Stimulated activated naive CD4-positive, alpha-beta T cell (primary cell): Measurements from ENCODE around the gene NLGN1.
"Not testable (repeated sequence)": the region's sequence is repeated elsewhere in the genome, so short reads cannot be mapped to it uniquely, and the experiment has no call there.

Source experiments
- DNase-seq, 6 experiments: peaks; one replicate each; lab custom pipeline; 2025; lab: John Stamatoyannopoulos, UW

Gene NLGN1

DNA sequence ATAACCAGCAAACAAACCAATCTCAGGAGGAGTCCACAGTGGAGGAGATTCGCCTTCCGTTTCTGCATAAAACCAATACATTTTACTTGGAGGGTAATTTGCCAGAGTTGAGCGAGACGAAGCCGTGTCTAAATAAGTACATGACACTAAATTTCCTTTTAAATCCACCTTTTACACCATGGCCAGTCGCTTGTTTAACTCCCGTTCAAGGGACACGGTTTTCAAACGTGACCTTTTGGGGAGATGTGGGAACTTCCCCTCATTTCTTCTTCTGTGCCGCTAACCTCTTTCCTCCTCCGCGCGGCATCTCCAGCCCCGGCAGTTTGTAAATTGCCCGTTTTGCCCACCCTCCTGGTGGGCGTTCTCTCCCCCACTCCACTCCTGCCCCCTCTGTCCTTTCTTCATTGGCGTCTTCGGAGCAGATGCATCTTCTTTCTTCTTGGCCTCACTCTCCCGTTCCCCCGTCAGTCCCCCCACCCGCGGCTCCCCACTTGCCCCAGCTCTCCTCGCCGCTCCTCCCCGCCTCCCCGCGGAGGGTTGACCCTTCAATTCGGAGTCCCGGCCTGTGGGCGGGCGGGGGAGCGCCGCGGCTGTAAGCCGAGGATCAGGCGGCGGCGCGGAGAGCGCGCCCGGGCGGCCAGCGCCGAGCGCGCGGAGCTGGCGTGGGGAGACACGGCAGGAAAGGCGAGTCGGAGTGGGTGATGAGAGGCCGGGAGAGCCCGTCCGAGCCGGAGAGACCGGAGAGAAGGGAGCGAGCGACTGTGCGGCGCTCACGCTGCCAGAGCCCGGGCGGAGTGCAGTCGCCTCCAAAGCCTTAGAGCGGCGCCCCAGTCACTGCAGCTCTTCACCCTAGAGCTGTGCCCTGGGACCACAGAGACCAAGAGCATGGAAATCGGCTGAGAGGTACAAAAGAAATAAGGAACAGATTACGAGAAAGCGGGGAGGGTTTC, at the start of gene NLGN1:
NLGN1 (plus strand) TSS at position 584 of the 950 bp plus-strand sequence.
- no peak for DNase-seq

DNA sequence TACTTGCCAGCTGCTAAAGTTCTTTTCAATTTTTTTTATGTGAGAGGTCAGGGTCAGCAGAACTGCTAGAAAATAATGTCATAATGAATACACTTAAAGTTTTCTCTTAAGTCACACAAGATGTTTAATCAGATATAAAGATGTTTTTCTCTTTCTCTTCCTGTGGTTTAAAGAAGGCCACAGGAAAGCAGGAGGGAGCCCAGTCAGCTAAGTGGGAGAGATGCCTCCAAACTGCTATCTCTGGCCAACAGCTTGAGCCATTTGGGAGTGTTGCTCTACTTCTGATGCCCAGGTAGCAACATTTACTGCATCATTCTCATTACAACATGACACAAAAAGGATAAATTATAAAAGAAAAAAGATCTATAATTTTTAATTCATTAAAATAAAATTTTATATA, 45.7 kb upstream of the NLGN1 start:
- no peak for DNase-seq

DNA sequence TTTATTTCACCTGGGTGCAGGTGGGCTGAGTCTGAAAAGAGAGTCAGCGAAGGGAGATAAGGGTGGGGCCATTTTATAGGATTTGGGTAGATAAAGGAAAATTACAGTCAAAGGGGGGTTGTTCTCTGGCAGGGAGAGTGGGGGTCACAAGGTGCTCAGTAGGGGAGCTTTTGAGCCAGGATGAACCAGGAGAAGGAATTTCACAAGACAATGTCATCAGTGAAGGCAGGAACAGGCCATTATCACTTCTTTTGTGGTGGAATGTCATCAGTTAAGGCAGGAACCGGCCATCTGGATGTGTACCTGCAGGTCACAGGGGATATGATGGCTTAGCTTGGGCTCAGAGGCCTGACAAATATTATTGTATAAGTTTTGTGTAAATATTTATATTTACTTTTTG, 44.4 kb upstream of the NLGN1 start:
- not testable (repeated sequence) for DNase-seq

DNA sequence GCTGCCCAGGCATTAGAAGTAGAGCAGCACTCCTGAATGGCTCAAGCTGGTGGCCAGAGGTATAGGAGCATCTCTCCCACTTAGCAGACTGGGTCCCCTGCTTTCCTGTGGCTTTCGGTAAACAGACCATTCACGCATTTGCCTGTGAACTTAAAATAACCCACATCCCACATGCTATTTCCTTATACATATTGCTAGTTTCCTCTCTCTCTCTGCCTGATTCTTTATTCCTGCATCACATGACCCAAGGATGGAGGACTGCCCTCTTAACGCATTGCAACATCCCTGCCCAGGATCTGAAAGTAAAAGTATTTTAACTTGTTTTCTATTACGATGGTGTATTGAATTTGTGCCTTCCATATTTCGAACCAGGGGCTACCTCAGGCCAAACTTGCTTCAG, 43.4 kb upstream of the NLGN1 start:
- no peak for DNase-seq

DNA sequence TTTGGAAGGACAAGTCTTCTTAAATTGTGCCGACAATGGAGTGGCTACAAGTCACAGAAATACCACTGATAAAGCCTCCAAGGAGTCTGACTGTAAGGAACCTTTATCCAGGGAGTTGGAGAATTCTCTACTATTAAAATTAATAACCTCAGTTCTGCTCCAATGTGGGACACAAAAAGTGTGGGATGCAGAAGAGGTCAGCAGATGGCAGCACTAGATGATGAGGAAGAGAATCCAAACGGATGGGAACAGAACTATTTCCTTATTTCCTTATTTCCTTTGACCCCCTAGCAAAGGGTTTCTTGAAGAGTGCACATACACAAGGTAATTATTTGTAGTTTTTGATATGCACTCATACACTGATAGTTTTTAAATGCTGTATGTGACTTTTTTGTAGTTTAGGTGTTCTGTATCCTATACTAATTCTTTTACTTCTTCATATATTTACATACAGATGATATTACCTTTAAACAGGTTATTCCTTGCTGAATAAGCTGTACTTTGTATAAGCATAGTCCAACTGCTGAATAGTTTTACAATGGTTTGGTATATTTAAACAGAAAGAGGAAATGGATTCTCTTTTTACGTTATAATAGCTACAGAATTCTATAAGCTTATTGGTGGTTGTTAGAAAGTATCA, 25.6 kb upstream of the NLGN1 start:
- DNase-seq: no peak

DNA sequence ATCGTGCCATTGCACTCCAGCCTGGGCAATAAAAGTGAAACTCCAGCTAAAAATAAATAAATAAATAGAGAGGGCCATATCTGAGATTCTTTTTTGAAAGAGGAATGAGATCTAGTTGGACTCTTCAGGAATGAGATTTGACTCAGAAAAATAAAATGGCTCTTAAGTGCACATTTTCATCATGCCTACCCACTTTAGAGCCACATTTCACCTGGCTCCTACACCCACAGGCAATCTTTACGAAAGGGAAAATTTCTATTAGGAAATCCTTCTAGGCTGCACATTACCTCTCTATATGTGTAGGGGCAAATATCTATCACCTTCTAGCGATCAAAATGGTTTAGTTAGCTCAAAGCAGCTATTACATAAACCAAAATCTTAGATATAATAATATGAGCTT, 16.9 kb upstream of the NLGN1 start:
- DNase-seq: no peak

DNA sequence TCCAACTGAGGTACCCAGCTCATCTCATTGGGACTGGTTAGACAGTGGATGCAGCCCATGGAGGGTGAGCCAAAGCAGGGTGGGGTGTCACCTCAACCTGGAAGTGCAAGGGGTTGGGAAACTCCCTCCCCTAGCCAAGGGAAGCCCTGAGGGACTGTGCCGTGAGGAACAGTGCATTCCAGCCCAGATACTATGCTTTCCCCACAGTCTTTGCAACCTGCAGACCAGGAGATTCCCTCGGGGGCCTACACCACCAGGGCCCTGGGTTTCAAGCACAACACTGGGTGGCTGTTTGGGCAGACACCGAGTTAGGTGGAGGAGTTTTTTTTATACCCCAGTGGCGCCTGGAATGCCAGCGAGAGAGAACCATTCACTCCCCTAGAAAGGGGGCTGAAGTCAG, 15.6 kb upstream of the NLGN1 start:
- not testable (repeated sequence) for DNase-seq

DNA sequence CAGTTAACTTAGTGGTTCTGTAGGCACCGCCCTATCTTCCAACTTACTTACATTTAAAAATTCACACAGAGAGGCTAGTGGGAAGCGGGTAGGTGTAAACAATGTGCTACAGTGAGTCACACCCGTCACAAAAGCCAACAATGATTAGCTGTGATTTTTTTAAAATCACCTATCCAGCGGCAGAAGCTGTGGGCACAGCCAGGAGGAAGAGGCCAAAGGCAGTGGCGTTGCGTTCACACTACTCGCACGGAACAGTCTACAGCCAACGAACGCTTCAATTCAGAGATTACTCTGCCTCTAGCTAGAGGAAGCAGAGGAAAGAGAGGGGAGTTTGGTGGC, 2.5 kb upstream of the NLGN1 start:
- DNase-seq: no peak

DNA sequence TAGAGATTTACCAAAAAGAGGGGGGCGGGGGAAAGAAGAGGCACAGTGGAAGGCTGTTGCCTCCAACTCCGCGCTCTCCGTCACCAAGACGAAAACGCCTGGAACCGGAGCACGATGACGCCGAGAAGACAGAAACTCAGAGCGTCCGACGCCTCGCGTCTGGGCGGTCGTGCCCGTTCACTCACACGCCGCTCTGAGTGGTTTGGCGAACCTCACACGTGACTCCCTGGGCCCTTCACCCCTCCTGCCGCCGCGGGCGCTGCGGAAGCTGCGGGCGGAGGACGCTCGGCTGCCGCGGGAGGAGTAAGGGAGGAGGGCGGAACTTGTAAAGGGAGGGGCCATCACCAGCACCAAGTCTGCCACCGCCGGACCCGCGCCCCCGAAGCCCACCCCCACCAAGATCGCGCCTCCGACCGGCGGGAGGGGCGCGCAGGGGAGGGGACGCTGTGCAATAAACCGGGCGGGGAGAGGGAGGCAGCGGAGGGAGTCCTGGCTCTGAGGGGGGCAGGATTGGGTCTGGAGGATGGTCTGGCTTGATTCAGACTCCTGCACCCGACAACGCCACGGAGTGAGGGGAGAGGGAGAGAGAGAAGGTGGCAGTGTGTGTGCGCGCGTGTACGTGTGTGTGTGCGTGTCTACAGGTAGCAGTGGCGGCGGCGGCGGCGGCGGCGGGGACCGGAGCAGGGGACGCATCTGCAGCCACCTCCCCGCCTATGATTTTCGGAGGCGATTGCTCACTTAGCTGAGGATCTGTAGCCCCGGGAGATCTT, 1.9 kb upstream of the NLGN1 start:
- DNase-seq: peak in 3 of 6 experiments; percentile 4 to 24 (median 15)

DNA sequence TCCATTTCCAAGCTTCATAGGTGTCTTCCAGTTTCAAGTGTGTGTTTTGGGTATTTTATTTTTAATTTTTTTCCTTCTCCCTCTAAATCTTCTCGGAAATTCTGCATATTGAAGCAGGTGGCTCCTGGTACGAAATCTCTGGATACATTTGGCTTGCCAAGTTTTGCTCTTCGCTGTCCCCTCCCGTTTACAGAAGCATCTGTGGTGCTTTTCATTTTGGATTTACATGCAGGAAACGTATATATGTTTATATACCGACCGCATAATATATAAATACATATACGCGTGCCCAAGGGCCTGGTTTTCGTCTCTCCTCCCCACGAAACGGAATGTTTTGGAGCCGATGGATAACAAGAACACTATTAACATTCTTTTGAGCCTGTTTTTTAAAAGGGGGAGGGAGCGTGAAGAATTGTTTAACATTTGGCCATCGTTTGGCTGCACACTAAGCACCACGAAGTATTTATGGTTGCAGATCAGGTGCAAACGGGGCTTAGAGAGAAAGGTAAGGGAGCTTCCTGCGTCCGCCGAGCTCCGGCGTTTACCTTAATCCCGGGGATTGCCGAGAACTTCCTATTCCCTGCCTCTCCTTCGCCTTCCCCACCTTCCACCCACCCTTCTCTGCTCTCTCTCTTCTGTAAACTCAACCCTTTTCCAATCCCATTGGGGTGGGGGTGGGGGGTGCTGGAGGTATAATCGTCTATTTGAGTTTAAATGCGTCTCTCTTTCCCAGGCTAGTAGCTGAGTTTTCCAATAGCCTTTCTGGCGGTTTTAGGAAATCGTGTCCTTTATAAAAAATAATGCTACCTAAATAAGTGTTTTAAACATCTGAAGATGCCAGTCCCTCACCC, 1.1 kb upstream of the NLGN1 start:
- DNase-seq: peak in 1 of 6 experiments; percentile 5

DNA sequence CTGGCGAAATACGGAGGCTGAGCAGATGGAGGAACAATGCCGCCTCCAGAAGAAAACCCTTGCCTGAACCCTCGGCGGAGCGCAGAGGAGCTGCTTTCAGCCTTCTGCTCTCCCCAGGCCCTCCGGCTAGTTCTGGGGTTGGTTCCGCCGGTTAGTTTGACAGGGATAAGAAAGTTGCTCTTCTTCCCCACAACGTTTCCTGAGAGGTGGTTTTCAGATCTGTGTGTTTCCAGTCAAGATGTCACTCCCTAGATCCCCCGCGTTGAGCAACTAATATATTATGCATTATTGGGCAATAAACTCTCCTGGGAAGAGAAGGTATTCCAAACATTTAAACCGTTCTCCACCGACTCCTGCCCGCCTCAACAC, 551 bp downstream of the NLGN1 start:
- DNase-seq: no peak

DNA sequence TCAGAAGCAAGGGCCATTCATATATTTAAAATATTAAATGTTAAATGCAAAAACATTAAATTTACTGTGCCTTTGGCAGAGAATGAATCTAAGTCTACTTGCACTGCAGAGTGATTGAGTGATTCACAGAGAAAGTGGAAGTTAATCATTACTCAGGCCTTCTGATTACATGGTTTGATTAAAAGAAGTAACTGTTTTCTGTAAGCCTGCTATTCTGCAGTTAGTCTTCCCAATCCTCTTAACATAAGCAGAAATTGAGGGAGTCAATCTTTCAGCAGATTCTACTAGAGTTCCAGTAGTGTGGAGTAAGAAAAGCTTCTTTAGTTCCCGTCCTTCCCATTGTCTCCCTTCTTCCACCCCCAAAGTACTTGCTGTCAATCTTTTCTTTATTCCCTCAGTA, 1.5 kb downstream of the NLGN1 start:
- DNase-seq: no peak

DNA sequence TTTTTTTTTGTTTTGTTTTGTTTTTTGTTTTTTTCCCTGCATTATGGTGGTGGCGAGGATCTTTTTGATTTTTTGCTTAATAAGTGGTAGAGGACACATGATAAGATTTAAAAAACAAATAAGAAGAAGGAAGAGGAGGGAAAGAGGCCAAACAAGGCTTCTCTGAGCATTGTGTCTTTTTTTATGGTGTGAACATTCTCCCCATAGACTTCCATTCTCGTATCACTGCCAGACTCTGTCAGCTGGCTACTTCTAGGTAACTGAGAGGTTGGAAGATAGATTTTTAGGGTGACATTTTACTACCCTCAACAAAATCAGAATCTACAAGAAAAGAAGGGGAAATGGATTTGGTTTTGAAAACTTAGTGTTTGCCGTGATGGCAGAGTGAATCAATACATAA, 3.8 kb downstream of the NLGN1 start:
- no peak for DNase-seq

DNA sequence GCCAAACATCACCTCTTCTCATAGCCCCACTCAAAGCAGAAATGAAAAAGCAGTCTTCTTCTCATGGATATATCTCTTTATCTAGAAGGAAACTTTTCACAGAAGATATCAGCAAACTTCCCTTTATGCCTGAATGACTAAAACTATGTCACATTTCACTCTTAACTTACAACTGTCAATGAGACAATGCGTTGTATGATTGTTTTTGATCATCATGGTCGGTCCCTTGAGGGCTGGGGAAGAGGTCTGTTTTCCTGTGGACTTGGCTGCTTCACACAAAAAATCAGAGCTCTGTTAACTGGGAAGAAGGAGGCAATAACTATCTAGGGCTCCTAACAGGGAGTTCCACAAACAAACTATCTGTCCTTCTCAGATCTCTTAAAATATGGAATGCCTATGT, 5.1 kb downstream of the NLGN1 start:
- no peak for DNase-seq

DNA sequence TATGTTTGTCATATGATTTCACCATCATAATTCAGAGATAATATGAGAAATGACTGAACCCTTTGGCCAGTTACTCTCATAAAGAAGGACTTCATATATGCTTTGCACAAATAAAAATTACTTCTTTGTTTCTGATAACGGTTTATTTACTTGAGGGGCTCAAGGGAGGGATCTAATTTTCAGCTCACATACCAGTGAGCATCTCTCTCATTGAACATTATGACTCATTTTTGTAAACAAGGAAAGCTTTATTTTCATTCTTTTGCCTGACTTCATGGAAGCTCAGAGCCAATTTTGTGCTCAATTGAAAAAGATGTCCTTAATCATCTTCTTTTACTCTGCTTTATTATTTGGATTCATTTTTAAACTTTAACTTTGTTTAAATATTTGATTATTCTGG, 5.8 kb downstream of the NLGN1 start:
- DNase-seq: no peak

DNA sequence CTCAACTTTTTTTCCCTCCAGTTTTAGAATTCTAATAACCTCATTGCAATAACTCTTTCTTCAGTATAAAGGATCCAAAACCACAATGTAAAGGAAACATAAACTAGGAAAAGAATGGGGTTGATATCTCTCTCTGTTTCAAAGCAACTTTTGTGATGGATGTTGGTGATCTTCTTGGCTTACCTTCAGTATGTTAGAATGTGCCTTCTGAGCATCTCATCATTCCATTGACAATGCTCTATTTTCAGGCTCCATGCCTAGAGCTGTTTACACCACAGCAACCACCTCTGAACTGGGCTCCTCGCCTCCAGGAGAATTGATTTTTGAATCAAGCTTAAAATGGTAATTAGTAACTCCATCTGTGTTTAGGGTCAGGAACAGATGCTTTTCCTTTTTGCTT, 6.6 kb downstream of the NLGN1 start:
- DNase-seq: no peak

DNA sequence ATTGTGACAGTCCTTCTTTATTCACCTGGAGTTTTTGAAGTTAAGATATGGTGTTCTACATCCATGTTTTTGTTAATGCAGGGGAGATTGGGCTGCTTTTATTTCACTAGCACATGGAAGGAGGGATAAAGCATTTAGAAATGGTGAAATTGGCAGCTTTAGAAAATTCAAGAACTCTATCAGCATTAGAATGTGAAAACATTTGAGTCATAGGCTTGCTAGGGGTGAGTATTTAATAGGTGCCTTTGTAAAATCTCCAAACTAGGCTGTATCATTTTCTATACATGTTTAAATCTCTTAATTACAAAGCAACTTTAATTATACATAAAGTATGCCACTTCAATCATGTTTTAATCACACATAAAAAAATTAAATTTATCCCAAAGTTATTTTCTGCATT, 12.9 kb downstream of the NLGN1 start:
- DNase-seq: no peak

DNA sequence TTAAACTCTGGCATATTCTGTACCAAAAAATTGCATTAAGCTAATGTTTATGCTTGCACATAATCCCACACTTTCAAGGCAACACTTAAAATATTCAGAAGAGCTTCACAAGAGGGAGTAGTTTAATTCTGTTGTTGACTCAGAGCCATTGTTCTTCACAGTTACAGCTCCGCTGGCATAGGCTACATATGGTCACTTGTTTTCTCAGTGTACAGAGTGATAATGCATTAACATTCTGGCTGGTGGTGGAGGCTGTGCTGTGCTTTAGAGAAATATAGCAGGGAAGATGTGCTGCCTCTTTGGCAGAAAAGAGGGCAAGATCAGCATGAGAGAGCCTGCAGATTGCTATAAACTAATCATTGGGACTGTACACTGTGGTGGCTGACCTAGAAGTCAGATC, 13.3 kb downstream of the NLGN1 start:
- no peak for DNase-seq

DNA sequence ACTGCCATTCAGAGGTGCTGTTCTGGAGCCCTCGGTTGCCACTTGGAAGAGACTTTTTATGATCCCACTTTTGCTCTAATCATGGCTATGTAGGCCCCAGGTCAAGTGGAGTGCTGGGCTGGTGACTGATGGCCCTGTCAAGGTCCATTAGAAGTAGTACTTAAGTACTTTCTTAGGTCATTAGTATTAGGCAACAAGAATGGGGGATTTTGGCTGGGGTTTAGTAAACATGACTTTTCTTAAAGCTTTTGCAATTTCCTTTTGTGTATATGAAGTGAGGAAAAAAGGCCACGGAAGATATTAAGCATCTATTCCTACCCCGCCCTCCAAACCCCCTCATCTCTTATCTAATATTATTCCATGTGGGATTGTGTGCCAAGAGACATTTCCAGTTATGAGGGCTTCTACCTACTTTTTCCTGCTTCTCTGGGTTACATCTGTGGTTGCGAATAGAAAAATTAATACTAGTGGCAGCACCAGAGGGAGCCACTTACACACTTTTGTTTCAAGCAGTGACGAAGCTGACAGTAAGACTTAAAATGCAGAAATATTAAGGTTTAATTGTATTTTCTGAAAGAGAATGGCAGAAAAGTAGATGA, 13.9 kb downstream of the NLGN1 start:
- DNase-seq: no peak

DNA sequence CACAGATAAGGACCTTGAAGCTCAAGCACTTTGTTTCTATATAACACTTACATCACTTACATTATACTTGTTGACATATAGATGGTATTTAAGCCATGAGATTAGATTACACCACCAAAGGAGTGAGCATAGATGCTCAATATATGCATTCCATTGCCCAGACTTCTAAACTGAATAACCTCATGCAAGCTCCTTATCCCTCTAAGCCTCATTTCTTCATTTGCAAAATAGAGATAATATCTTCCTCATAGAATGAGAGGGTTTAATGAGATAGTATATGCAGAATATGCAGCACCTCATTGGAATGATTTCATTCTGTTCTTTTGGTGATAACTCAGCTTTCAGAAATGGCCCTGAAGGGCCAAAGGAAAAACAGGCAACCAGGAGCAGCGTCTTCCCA, 18.5 kb downstream of the NLGN1 start:
- DNase-seq: no peak

DNA sequence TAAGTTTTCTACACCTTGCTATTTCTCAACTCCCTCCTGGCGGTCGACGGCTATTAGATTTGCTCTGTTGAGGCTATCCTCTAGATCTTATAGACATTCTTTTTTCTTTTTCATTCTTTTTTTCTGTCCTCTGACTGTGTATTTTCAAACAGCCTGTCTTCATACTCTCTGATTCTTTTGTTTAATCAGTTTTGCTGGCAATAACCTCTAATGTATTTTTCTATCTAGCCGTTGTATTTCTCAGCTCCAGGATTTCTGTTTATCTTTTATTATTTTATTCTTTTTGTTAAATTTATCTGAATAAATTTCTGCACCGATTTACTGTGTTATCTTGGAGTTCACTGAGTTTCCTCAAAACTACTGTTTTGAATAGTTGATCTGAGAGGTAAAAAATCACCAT, 31.5 kb downstream of the NLGN1 start:
- no peak for DNase-seq

DNA sequence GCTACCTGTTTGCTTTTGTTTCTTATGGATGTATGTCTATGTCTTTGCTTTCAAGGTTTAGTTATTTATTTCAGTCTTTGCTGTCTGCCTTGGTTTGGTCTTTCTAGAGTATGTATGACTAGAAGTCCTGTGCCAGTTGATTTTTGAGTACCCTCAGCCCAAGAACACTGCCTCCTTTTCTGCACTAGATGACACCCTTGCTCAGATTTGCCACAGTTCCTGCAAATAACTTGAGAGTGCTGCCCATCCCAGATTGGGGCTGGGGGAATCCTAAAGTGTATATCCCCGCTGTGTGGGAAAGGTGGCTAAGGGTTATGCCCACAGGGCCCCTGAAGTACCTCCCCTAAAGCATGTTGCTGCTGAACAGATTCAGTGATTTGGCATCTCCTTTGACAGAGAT, 32.0 kb downstream of the NLGN1 start:
- no peak for DNase-seq
